ENCODE measurements around the gene CRYBG3. TPM values are rescaled to one million over a fixed set of nuclear protein-coding genes. Genes with fewer than 3 reads are reported as not detected.

CRYBG3 gene
- total and polyA plus RNA-seq, 5 donors from 2014 or later, result 1.1 to 4.4 (median 1.3) TPM

GRCh38 chr3:97839944-97840343 lies 18.1 kb downstream of the CRYBG3 start:
- Mint-ChIP-seq H3K4me3 (no peak overlapping the region), H3K27me3 (no peaks in the 10 kb centered on the region), H3K9me3 (peaks cover 0 to 1% (median 0%) of the 10 kb centered on the region in 7 donors), H3K4me1 (peaks cover 0 to 6% (median 0%) of the 10 kb centered on the region in 4 donors), H3K36me3 (peaks cover 4% of the 10 kb centered on the region), H3K27ac (no peak overlapping the region)
- no peak for DNase-seq
- Histone ChIP-seq H3K27ac (ENCODE audit: insufficient read depth, low read length, poor library complexity, severe bottlenecking) (no peak overlapping the region), H3K27me3 (ENCODE audit: control insufficient read depth, insufficient read depth, low read length) (no peaks in the 10 kb centered on the region), H3K4me3 (ENCODE audit: low read depth, low read length) (no peak overlapping the region), H3K36me3 (ENCODE audit: control insufficient read depth, insufficient read depth, low read length) (no peaks in the 10 kb centered on the region), H3K9me3 (ENCODE audit: control insufficient read depth in 2 of 2, low read length in 2 of 2) (no peaks in the 10 kb centered on the region), H3K4me1 (ENCODE audit: control insufficient read depth, insufficient read depth, low read length, poor library complexity, severe bottlenecking) (no peaks in the 10 kb centered on the region)
- ATAC-seq (ENCODE audit: low read depth in 2 of 2), result no peak

GRCh38 chr3:97841304-97841703 lies 19.5 kb downstream of the CRYBG3 start:
- H3K9me3 Mint-ChIP-seq, result peaks cover 0 to 1% (median 0%) of the 10 kb centered on the region in 7 donors
- H3K27me3 Mint-ChIP-seq, result no peaks in the 10 kb centered on the region
- no peaks in the 10 kb centered on the region for H3K9me3 ChIP-seq (ENCODE audit: control insufficient read depth in 2 of 2, low read length in 2 of 2)
- H3K36me3 Mint-ChIP-seq, result peaks cover 4% of the 10 kb centered on the region
- no peak for DNase-seq
- no peak overlapping the region for H3K4me3 Mint-ChIP-seq
- H3K27ac ChIP-seq (ENCODE audit: insufficient read depth, low read length, poor library complexity, severe bottlenecking), result no peak overlapping the region
- ATAC-seq (ENCODE audit: low read depth in 2 of 2), result no peak
- H3K27me3 ChIP-seq (ENCODE audit: control insufficient read depth, insufficient read depth, low read length), result no peaks in the 10 kb centered on the region
- no peaks in the 10 kb centered on the region for H3K4me1 ChIP-seq (ENCODE audit: control insufficient read depth, insufficient read depth, low read length, poor library complexity, severe bottlenecking)
- H3K4me1 Mint-ChIP-seq, result peaks cover 0 to 2% (median 0%) of the 10 kb centered on the region in 4 donors
- H3K4me3 ChIP-seq (ENCODE audit: low read depth, low read length), result no peak overlapping the region
- no peak overlapping the region for H3K27ac Mint-ChIP-seq
- H3K36me3 ChIP-seq (ENCODE audit: control insufficient read depth, insufficient read depth, low read length), result no peaks in the 10 kb centered on the region

DNA sequence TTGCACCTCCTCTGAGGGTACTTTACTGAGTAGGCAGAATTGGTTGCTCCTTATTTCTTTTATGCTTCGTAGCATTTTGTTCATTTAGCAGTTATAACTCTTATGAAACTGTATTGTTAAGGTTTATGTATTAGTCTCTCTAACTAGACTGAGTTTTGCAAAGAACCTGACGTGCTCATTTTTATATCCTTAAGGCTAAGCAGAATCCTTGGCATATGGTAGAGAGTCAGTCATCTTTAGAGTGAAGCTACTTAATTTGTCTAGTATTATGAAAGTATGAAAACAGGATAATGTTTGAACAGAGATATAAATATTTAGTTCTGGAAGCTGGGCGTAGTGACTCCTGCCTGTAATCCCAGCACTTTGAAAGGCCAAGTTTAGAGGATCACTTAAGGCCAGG lies 20.1 kb downstream of the CRYBG3 start:
- no peaks in the 10 kb centered on the region for H3K27me3 Mint-ChIP-seq
- Histone ChIP-seq H3K9me3 (ENCODE audit: control insufficient read depth in 2 of 2, low read length in 2 of 2) (no peaks in the 10 kb centered on the region), H3K36me3 (ENCODE audit: control insufficient read depth, insufficient read depth, low read length) (no peaks in the 10 kb centered on the region), H3K27me3 (ENCODE audit: control insufficient read depth, insufficient read depth, low read length) (no peaks in the 10 kb centered on the region), H3K27ac (ENCODE audit: insufficient read depth, low read length, poor library complexity, severe bottlenecking) (no peak overlapping the region), H3K4me1 (ENCODE audit: control insufficient read depth, insufficient read depth, low read length, poor library complexity, severe bottlenecking) (no peaks in the 10 kb centered on the region), H3K4me3 (ENCODE audit: low read depth, low read length) (no peak overlapping the region)
- no peak overlapping the region for H3K4me3 Mint-ChIP-seq
- H3K27ac Mint-ChIP-seq, result no peak overlapping the region
- H3K4me1 Mint-ChIP-seq, result peaks cover 0 to 2% (median 0%) of the 10 kb centered on the region in 4 donors
- DNase-seq, result no peak
- H3K36me3 Mint-ChIP-seq, result peaks cover 4% of the 10 kb centered on the region
- peaks cover 0 to 1% (median 0%) of the 10 kb centered on the region in 7 donors for H3K9me3 Mint-ChIP-seq
- ATAC-seq (ENCODE audit: low read depth in 2 of 2), result no peak

DNA sequence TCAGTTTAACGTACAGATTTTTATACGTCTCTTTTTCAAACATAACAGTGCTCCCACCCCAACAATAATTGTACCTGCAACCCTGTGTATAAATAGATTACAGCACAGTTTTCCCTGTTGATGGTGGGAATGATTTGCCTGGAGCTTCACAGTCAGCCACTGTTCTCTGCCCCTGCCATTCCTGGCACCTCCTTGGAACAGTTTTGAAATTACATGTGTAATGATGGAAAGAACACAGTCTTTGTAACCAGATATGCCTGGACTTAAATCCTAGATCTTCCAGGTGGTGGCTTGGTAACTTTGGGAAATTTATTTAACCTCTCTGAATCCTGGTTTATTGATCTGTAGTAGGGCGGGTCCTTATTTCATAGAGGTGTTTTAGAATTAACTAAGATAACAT lies 27.0 kb downstream of the CRYBG3 start:
- H3K27me3 ChIP-seq (ENCODE audit: control insufficient read depth, insufficient read depth, low read length), result no peaks in the 10 kb centered on the region
- Mint-ChIP-seq H3K9me3 (peaks cover 0 to 4% (median 1%) of the 10 kb centered on the region in 7 donors), H3K4me3 (no peak overlapping the region), H3K36me3 (peaks cover 4% of the 10 kb centered on the region), H3K27ac (no peak overlapping the region), H3K4me1 (peaks cover 0 to 4% (median 1%) of the 10 kb centered on the region in 4 donors), H3K27me3 (no peaks in the 10 kb centered on the region)
- no peaks in the 10 kb centered on the region for H3K9me3 ChIP-seq (ENCODE audit: control insufficient read depth in 2 of 2, low read length in 2 of 2)
- ATAC-seq (ENCODE audit: low read depth in 2 of 2) (no peak), DNase-seq (no peak)
- no peak overlapping the region for H3K27ac ChIP-seq (ENCODE audit: insufficient read depth, low read length, poor library complexity, severe bottlenecking)
- no peak overlapping the region for H3K4me3 ChIP-seq (ENCODE audit: low read depth, low read length)
- H3K36me3 ChIP-seq (ENCODE audit: control insufficient read depth, insufficient read depth, low read length), result no peaks in the 10 kb centered on the region
- H3K4me1 ChIP-seq (ENCODE audit: control insufficient read depth, insufficient read depth, low read length, poor library complexity, severe bottlenecking), result no peaks in the 10 kb centered on the region

- Histone ChIP-seq H3K27me3 (ENCODE audit: control insufficient read depth, insufficient read depth, low read length) (no peaks in the 10 kb centered on the region), H3K36me3 (ENCODE audit: control insufficient read depth, insufficient read depth, low read length) (no peaks in the 10 kb centered on the region), H3K27ac (ENCODE audit: insufficient read depth, low read length, poor library complexity, severe bottlenecking) (no peak overlapping the region), H3K4me3 (ENCODE audit: low read depth, low read length) (no peak overlapping the region), H3K9me3 (ENCODE audit: control insufficient read depth in 2 of 2, low read length in 2 of 2) (no peaks in the 10 kb centered on the region), H3K4me1 (ENCODE audit: control insufficient read depth, insufficient read depth, low read length, poor library complexity, severe bottlenecking) (no peaks in the 10 kb centered on the region)
- no peak overlapping the region for H3K27ac Mint-ChIP-seq
- peaks cover 6% of the 10 kb centered on the region for H3K27me3 Mint-ChIP-seq
- no peak for DNase-seq
- H3K36me3 Mint-ChIP-seq, result no peaks in the 10 kb centered on the region
- no peak overlapping the region for H3K4me3 Mint-ChIP-seq
- H3K4me1 Mint-ChIP-seq, result peaks cover 0 to 2% (median 0%) of the 10 kb centered on the region in 4 donors
- ATAC-seq (ENCODE audit: low read depth in 2 of 2), result no peak
- peaks cover 0 to 10% (median 5%) of the 10 kb centered on the region in 7 donors for H3K9me3 Mint-ChIP-seq
Measured at GRCh38 chr3:97857401-97857800, 35.6 kb downstream of the CRYBG3 start.

DNA sequence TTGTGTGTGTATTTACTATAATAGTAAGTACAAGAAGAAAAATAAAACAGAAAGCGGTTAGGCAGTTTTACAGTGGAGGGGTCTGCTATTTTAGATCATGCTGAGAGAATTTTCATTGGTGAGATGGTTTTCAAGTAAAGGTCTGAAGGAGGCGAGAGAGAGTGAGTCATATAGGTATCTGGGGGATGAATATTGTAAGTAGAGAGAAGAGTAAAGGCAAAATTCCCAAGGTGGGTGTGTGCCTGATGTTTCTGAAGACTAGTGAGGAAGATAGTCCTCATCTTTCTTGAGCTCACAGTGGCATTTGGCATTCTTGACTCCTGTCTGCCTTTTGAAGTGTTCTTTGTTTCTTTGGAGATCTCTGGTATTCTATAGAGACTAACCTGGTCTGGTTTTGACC lies 38.6 kb downstream of the CRYBG3 start:
- H3K9me3 ChIP-seq (ENCODE audit: control insufficient read depth in 2 of 2, low read length in 2 of 2), result no peaks in the 10 kb centered on the region
- H3K4me3 ChIP-seq (ENCODE audit: low read depth, low read length), result no peak overlapping the region
- Mint-ChIP-seq H3K9me3 (peaks cover 0 to 5% (median 0%) of the 10 kb centered on the region in 7 donors), H3K4me3 (no peak overlapping the region), H3K4me1 (peaks cover 0 to 5% (median 2%) of the 10 kb centered on the region in 4 donors), H3K36me3 (no peaks in the 10 kb centered on the region), H3K27ac (no peak overlapping the region), H3K27me3 (peaks cover 6% of the 10 kb centered on the region)
- ATAC-seq (ENCODE audit: low read depth in 2 of 2), result no peak
- no peaks in the 10 kb centered on the region for H3K4me1 ChIP-seq (ENCODE audit: control insufficient read depth, insufficient read depth, low read length, poor library complexity, severe bottlenecking)
- no peak for DNase-seq
- no peak overlapping the region for H3K27ac ChIP-seq (ENCODE audit: insufficient read depth, low read length, poor library complexity, severe bottlenecking)
- H3K36me3 ChIP-seq (ENCODE audit: control insufficient read depth, insufficient read depth, low read length), result no peaks in the 10 kb centered on the region
- H3K27me3 ChIP-seq (ENCODE audit: control insufficient read depth, insufficient read depth, low read length), result no peaks in the 10 kb centered on the region

- Histone ChIP-seq H3K9me3 (ENCODE audit: control insufficient read depth in 2 of 2, low read length in 2 of 2) (no peaks in the 10 kb centered on the region), H3K36me3 (ENCODE audit: control insufficient read depth, insufficient read depth, low read length) (no peaks in the 10 kb centered on the region), H3K27ac (ENCODE audit: insufficient read depth, low read length, poor library complexity, severe bottlenecking) (no peak overlapping the region), H3K4me1 (ENCODE audit: control insufficient read depth, insufficient read depth, low read length, poor library complexity, severe bottlenecking) (no peaks in the 10 kb centered on the region), H3K27me3 (ENCODE audit: control insufficient read depth, insufficient read depth, low read length) (no peaks in the 10 kb centered on the region), H3K4me3 (ENCODE audit: low read depth, low read length) (no peak overlapping the region)
- H3K9me3 Mint-ChIP-seq, result peaks cover 0 to 2% (median 0%) of the 10 kb centered on the region in 7 donors
- H3K4me1 Mint-ChIP-seq, result peaks cover 0 to 5% (median 2%) of the 10 kb centered on the region in 4 donors
- H3K27ac Mint-ChIP-seq, result no peak overlapping the region
- ATAC-seq (ENCODE audit: low read depth in 2 of 2) (no peak), DNase-seq (no peak)
- no peaks in the 10 kb centered on the region for H3K36me3 Mint-ChIP-seq
- H3K27me3 Mint-ChIP-seq, result peaks cover 3% of the 10 kb centered on the region
- no peak overlapping the region for H3K4me3 Mint-ChIP-seq
Measured at GRCh38 chr3:97862582-97862981, 40.8 kb downstream of the CRYBG3 start.

DNA sequence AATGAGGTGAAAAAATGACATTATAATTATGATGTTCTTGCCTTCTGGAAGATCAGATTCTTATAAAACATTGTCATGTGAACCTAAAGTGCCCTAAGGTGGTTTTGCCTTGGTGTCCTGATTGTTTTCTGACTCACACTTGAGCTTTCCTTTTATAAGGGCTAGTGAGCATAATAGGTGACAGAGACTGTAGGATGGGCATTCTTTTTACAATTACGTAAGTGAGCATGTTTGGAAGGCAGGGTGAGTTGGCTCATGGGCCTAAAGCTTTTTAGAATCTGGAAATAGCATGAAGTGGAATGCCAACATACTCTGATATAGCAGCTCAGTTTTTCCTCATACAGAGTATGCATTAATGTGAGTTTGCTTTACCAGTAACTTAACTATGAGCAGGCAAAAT lies 41.2 kb downstream of the CRYBG3 start:
- H3K4me3 ChIP-seq (ENCODE audit: low read depth, low read length), result no peak overlapping the region
- no peak overlapping the region for H3K27ac ChIP-seq (ENCODE audit: insufficient read depth, low read length, poor library complexity, severe bottlenecking)
- H3K9me3 Mint-ChIP-seq, result peaks cover 0 to 2% (median 0%) of the 10 kb centered on the region in 7 donors
- no peak for ATAC-seq (ENCODE audit: low read depth in 2 of 2)
- H3K36me3 ChIP-seq (ENCODE audit: control insufficient read depth, insufficient read depth, low read length), result no peaks in the 10 kb centered on the region
- H3K27me3 ChIP-seq (ENCODE audit: control insufficient read depth, insufficient read depth, low read length), result no peaks in the 10 kb centered on the region
- H3K27me3 Mint-ChIP-seq, result no peaks in the 10 kb centered on the region
- H3K4me1 ChIP-seq (ENCODE audit: control insufficient read depth, insufficient read depth, low read length, poor library complexity, severe bottlenecking), result no peaks in the 10 kb centered on the region
- H3K9me3 ChIP-seq (ENCODE audit: control insufficient read depth in 2 of 2, low read length in 2 of 2), result no peaks in the 10 kb centered on the region
- peaks cover 0 to 5% (median 2%) of the 10 kb centered on the region in 4 donors for H3K4me1 Mint-ChIP-seq
- H3K4me3 Mint-ChIP-seq, result no peak overlapping the region
- no peak for DNase-seq
- H3K27ac Mint-ChIP-seq, result no peak overlapping the region
- no peaks in the 10 kb centered on the region for H3K36me3 Mint-ChIP-seq

Data from CD4-positive, CD25-positive, alpha-beta regulatory T cell (primary cell).